ENCODE data around the gene POU3F1. TPM values are rescaled to one million over a fixed set of nuclear protein-coding genes. Genes with fewer than 3 reads are reported as not detected.

The POU3F1 gene
- total and polyA plus RNA-seq, 4 donors = 0.04 to 0.20 (median 0.17) TPM

DNA sequence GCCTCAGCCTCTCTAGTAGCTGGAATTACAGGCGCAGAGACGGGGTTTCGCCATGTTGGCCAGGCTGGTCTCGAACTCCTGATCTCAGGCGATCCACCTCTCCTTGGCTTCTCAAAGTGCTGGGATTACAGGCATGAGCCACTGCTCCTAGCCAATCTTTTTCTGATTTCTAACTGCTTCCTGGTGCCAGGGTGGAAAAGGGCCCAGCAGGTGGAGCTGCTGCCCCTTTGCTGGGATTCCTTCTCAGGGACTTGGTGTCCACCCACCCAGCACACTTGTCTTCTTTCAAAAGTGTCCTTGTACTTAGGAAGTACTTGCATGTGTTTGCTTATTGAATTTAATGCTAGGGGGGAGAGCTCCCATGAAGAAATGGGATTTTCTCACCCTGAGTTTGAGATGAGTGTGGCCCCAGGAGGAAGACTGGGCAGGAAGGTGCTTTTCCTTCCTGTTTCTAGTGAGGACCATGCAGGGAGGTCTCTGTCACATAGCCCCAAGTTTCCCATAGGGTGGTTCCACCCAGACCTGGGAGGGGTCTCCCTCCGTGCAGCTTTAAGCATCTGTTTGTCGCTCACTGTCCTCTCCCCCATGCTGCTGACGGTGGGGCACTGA lies 19.9 kb downstream of the POU3F1 start:
- peak; percentile 64 for TF ChIP-seq CTCF (IDR thresholded peaks at IDR 0.05; ENCODE audit: control extremely low read depth, extremely low read depth)
- no peaks in the 10 kb centered on the region for H3K9me3 ChIP-seq (ENCODE audit: control insufficient read depth in 4 of 4, insufficient read depth in 3 of 4, low read length in 3 of 4)
- H3K4me3 ChIP-seq = no peak overlapping the region
- WGBS, 2 donors = 56 to 69% methylated on average over 8 of the region's 8 CpGs
- no peaks in the 10 kb centered on the region for H3K27me3 ChIP-seq (ENCODE audit: control insufficient read depth in 3 of 3, insufficient read depth in 3 of 3, low read length in 2 of 3)
- DNase-seq (peak; percentile 70 to 85 (median 75)), ATAC-seq (ENCODE audit: insufficient read depth, low FRiP score) (peak; percentile 63)
- no peak overlapping the region for H3K9ac ChIP-seq (ENCODE audit: insufficient read depth in 1 of 2, low read length in 2 of 2)
- H3K27ac ChIP-seq (ENCODE audit: low read depth in 1 of 2, low read length in 1 of 2) = no peak overlapping the region
- H3K4me1 ChIP-seq (ENCODE audit: control insufficient read depth in 5 of 5, insufficient read depth in 5 of 5, low read length in 5 of 5) = peaks cover 2 to 30% (median 11%) of the 10 kb centered on the region in 5 donors
- peaks cover 12 to 33% (median 26%) of the 10 kb centered on the region in 4 donors for H3K36me3 ChIP-seq (ENCODE audit: control insufficient read depth in 4 of 4, insufficient read depth in 4 of 4, low read length in 4 of 4)

DNA sequence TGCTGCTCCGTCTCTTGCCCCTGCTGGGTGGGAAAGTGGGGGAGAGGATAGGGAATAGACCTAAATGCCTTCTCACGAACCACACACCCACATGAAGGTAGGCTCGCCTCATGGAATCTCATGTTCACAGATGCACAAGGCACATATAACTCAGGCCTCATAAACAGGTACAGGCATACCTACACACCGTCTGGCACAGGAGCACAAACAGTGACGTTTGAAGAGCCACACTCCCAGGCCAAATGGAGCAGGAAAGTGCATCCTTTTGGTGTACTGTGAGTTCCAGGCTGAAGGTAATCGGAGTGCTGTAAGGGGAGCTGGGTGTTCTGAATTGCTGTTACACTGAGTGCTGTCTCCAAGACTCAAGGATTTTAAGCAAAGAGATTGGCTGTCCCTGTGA lies 20.9 kb downstream of the POU3F1 start:
- H3K36me3 ChIP-seq (ENCODE audit: control insufficient read depth in 4 of 4, insufficient read depth in 4 of 4, low read length in 4 of 4) = peaks cover 12 to 36% (median 28%) of the 10 kb centered on the region in 4 donors
- TF ChIP-seq CTCF (IDR thresholded peaks at IDR 0.05; ENCODE audit: control extremely low read depth, extremely low read depth) = no peak
- ATAC-seq (ENCODE audit: insufficient read depth, low FRiP score) = no peak
- H3K27me3 ChIP-seq (ENCODE audit: control insufficient read depth in 3 of 3, insufficient read depth in 3 of 3, low read length in 2 of 3) = no peaks in the 10 kb centered on the region
- no peak overlapping the region for H3K27ac ChIP-seq (ENCODE audit: low read depth in 1 of 2, low read length in 1 of 2)
- H3K4me3 ChIP-seq = no peak overlapping the region
- no peaks in the 10 kb centered on the region for H3K9me3 ChIP-seq (ENCODE audit: control insufficient read depth in 4 of 4, insufficient read depth in 3 of 4, low read length in 3 of 4)
- peaks cover 2 to 25% (median 11%) of the 10 kb centered on the region in 5 donors for H3K4me1 ChIP-seq (ENCODE audit: control insufficient read depth in 5 of 5, insufficient read depth in 5 of 5, low read length in 5 of 5)
- DNase-seq = no peak
- no peak overlapping the region for H3K9ac ChIP-seq (ENCODE audit: insufficient read depth in 1 of 2, low read length in 2 of 2)
- 92% methylated on average over 6 of the region's 6 CpGs for WGBS, 2 donors

- Histone ChIP-seq H3K36me3 (ENCODE audit: control insufficient read depth in 4 of 4, insufficient read depth in 4 of 4, low read length in 4 of 4) (peaks cover 12 to 38% (median 31%) of the 10 kb centered on the region in 4 donors), H3K27ac (ENCODE audit: low read depth in 1 of 2, low read length in 1 of 2) (no peak overlapping the region), H3K9ac (ENCODE audit: insufficient read depth in 1 of 2, low read length in 2 of 2) (no peak overlapping the region), H3K27me3 (ENCODE audit: control insufficient read depth in 3 of 3, insufficient read depth in 3 of 3, low read length in 2 of 3) (no peaks in the 10 kb centered on the region), H3K9me3 (ENCODE audit: control insufficient read depth in 4 of 4, insufficient read depth in 3 of 4, low read length in 3 of 4) (no peaks in the 10 kb centered on the region), H3K4me3 (no peak overlapping the region), H3K4me1 (ENCODE audit: control insufficient read depth in 5 of 5, insufficient read depth in 5 of 5, low read length in 5 of 5) (peaks cover 2 to 21% (median 11%) of the 10 kb centered on the region in 5 donors)
- TF ChIP-seq CTCF (IDR thresholded peaks at IDR 0.05; ENCODE audit: control extremely low read depth, extremely low read depth) = no peak
- WGBS, 2 donors = 98 to 100% methylated on average over 2 of the region's 2 CpGs
- ATAC-seq (ENCODE audit: insufficient read depth, low FRiP score) (no peak), DNase-seq (no peak)
Measured at GRCh38 chr1:38025233-38025632, 21.4 kb downstream of the POU3F1 start.

- no peak overlapping the region for H3K9ac ChIP-seq (ENCODE audit: insufficient read depth in 1 of 2, low read length in 2 of 2)
- peaks cover 15 to 57% (median 41%) of the 10 kb centered on the region in 4 donors for H3K36me3 ChIP-seq (ENCODE audit: control insufficient read depth in 4 of 4, insufficient read depth in 4 of 4, low read length in 4 of 4)
- WGBS, 2 donors = 96% methylated on average over 3 of the region's 3 CpGs
Measured at GRCh38 chr1:38022810-38023209, 23.8 kb downstream of the POU3F1 start.

More at GRCh38 chr1:38022810-38023209, 23.8 kb downstream of the POU3F1 start:
- ATAC-seq (ENCODE audit: insufficient read depth, low FRiP score) = no peak
- H3K27ac ChIP-seq (ENCODE audit: low read depth in 1 of 2, low read length in 1 of 2) = no peak overlapping the region
- no peaks in the 10 kb centered on the region for H3K9me3 ChIP-seq (ENCODE audit: control insufficient read depth in 4 of 4, insufficient read depth in 3 of 4, low read length in 3 of 4)
- H3K27me3 ChIP-seq (ENCODE audit: control insufficient read depth in 3 of 3, insufficient read depth in 3 of 3, low read length in 2 of 3) = no peaks in the 10 kb centered on the region
- H3K4me3 ChIP-seq = no peak overlapping the region
- no peak for DNase-seq
- no peak for TF ChIP-seq CTCF (IDR thresholded peaks at IDR 0.05; ENCODE audit: control extremely low read depth, extremely low read depth)
- no peaks in the 10 kb centered on the region for H3K4me1 ChIP-seq (ENCODE audit: control insufficient read depth in 5 of 5, insufficient read depth in 5 of 5, low read length in 5 of 5)

All from lung (tissue), 12 donors.